Measurements from ENCODE around the gene GLI3. TPM values are rescaled to one million over a fixed set of nuclear protein-coding genes. Genes with fewer than 3 reads are reported as not detected.

Gene GLI3
- polyA plus RNA-seq (2011; rRNA removed) (0.12 TPM in 1 of 2 replicates, not detected in the other), polyA plus RNA-seq (2017; fragmentation: RNase III; extraction: RNeasy Plus Mini Kit Qiagen cat#74134 plus additional on column Dnase treatment) (0.04 to 0.24 TPM (median 0.09 TPM) in 3 replicates), polyA minus RNA-seq (2011; rRNA and poly(A)+ RNA removed) (not detected in 2 replicates)
- 0.04 TPM in 1 of 2 replicates, not detected in the other for polyA plus RNA-seq (2012; cell fraction: cytosol; rRNA removed)
- polyA plus RNA-seq (2012; cell fraction: nucleus; rRNA removed): 0.01 TPM in 1 of 2 replicates, not detected in the other

DNA sequence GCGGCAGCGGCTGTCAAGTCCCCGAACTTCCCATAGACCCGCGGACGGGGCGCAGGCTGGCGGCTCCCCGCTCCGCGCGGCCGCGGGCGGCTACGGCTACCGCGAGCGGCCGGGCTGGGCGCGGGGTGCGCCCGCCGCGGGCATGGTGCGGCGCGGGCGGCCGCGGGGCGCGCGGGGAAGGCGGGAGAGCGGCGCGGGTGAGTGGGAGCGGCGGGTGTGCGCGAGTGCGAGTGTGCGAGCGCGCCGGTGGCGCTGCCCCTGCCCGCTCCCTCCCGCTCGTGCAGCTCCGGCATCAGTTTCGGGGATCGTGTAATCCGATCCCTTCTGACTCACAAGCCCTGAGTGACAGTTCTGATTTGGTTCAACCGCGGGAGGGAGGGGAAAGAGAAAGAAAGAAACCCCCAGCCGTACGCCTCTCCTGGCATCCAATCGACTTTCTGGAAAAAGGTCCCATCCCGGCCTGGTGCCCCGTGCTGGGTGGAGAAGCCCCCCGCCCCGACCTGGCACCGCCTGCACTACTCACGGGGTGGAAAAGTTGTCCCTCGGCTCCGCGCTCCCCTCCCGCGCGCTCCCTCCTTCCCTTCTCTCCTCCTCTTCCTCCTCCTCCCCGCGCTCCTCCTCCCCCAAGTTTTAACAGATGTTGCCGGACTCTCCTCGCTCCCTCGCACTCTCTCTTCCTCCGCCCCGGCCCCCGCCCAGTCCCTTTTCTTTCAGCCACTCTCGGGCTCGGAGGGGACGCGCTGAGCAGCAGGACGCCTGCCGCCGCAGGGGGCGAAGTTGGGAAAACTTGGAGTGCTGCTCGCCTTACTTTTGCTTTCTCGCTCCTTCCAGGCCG lies at the start of gene GLI3:
GLI3 (minus strand) TSS at position 234 of the 835 bp plus-strand sequence. CDS start 13,956 bp downstream, outside the sequence.
- Histone ChIP-seq H3K27ac (peak within 1 kb of the TSS in 1 of 2 experiments; percentile 73; a peak in 3 of 6 replicates), H3K4me1 (no peaks in the 10 kb centered on the region), H3K9me3 (no peaks in the 10 kb centered on the region), H3K4me2 (peak within 1 kb of the TSS; percentile 84), H3K4me3 (peak within 1 kb of the TSS; percentile 58)
- POLR2A ChIA-PET: no interaction called here
- 1% methylated on average over 32 of the region's 92 CpGs for WGBS (ENCODE audit: missing lambda C conversion rate)
- no peak for FAIRE-seq
- ATAC-seq: peak; percentile 65 to 74
- DNase-seq (ENCODE audit: low read depth in 1 of 2, low spot score in 1 of 2): peak; percentile 13 to 60
- CTCF ChIA-PET: no interaction called here
- TF ChIP-seq EP300 (IDR thresholded peaks at IDR 0.05): no peak
- no peak for TF ChIP-seq JUNB (IDR thresholded peaks at IDR 0.05)
- no peak for TF ChIP-seq POLR2A (IDR thresholded peaks at IDR 0.05; ENCODE audit: low read length)
- TF ChIP-seq CBX2 (IDR thresholded peaks at IDR 0.05; ENCODE audit: borderline replicate concordance, low read depth): no peak

- no peaks in the 10 kb centered on the region for H3K9me3 ChIP-seq
- no peak overlapping the region for H3K4me2 ChIP-seq
- POLR2A ChIA-PET: no interaction called here
- no peak overlapping the region for H3K27ac ChIP-seq
- CTCF ChIA-PET: no interaction called here
- DNase-seq (ENCODE audit: low read depth in 1 of 2, low spot score in 1 of 2): no peak
- no peak for TF ChIP-seq EP300 (IDR thresholded peaks at IDR 0.05)
- TF ChIP-seq SMC3 (IDR thresholded peaks at IDR 0.05): no peak
- TF ChIP-seq, protein P1, sequence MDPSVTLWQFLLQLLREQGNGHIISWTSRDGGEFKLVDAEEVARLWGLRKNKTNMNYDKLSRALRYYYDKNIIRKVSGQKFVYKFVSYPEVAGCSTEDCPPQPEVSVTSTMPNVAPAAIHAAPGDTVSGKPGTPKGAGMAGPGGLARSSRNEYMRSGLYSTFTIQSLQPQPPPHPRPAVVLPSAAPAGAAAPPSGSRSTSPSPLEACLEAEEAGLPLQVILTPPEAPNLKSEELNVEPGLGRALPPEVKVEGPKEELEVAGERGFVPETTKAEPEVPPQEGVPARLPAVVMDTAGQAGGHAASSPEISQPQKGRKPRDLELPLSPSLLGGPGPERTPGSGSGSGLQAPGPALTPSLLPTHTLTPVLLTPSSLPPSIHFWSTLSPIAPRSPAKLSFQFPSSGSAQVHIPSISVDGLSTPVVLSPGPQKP (IDR thresholded peaks at IDR 0.05; ENCODE audit: low read depth, low read length): no peak
- no peak for TF ChIP-seq SREBF2 (IDR thresholded peaks at IDR 0.05)
- no peak for TF ChIP-seq HEYL (CRISPR knock-in tag; IDR thresholded peaks at IDR 0.05)
- TF ChIP-seq RCOR1 (IDR thresholded peaks at IDR 0.05; ENCODE audit: low read depth, low read length): no peak
- TF ChIP-seq BHLHE40 (IDR thresholded peaks at IDR 0.05; ENCODE audit: low read depth, low read length): no peak
- TF ChIP-seq HOXB5 (CRISPR knock-in tag; IDR thresholded peaks at IDR 0.05): no peak
- TF ChIP-seq ZNF302 (CRISPR knock-in tag; IDR thresholded peaks at IDR 0.05): no peak
- no peak for TF ChIP-seq FOSL2 (IDR thresholded peaks at IDR 0.05)
- TF ChIP-seq FOSL2 (CRISPR knock-in tag; IDR thresholded peaks at IDR 0.05): no peak
- no peak for TF ChIP-seq CEBPB (IDR thresholded peaks at IDR 0.05)
- no peak for TF ChIP-seq RAD21 (conservative IDR thresholded peaks at IDR 0.05 in 1 of 2, IDR thresholded peaks at IDR 0.05 in 1 of 2)
- no peak for TF ChIP-seq POLR2AphosphoS2 (conservative IDR thresholded peaks at IDR 0.05; ENCODE audit: low read length)
- TF ChIP-seq, protein P2, sequence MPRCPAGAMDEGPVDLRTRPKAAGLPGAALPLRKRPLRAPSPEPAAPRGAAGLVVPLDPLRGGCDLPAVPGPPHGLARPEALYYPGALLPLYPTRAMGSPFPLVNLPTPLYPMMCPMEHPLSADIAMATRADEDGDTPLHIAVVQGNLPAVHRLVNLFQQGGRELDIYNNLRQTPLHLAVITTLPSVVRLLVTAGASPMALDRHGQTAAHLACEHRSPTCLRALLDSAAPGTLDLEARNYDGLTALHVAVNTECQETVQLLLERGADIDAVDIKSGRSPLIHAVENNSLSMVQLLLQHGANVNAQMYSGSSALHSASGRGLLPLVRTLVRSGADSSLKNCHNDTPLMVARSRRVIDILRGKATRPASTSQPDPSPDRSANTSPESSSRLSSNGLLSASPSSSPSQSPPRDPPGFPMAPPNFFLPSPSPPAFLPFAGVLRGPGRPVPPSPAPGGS (IDR thresholded peaks at IDR 0.05): no peak
- no peak for TF ChIP-seq EHF (CRISPR knock-in tag; IDR thresholded peaks at IDR 0.05)
- TF ChIP-seq, protein P3, sequence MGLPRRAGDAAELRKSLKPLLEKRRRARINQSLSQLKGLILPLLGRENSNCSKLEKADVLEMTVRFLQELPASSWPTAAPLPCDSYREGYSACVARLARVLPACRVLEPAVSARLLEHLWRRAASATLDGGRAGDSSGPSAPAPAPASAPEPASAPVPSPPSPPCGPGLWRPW (IDR thresholded peaks at IDR 0.05): no peak
- TF ChIP-seq, protein P4, sequence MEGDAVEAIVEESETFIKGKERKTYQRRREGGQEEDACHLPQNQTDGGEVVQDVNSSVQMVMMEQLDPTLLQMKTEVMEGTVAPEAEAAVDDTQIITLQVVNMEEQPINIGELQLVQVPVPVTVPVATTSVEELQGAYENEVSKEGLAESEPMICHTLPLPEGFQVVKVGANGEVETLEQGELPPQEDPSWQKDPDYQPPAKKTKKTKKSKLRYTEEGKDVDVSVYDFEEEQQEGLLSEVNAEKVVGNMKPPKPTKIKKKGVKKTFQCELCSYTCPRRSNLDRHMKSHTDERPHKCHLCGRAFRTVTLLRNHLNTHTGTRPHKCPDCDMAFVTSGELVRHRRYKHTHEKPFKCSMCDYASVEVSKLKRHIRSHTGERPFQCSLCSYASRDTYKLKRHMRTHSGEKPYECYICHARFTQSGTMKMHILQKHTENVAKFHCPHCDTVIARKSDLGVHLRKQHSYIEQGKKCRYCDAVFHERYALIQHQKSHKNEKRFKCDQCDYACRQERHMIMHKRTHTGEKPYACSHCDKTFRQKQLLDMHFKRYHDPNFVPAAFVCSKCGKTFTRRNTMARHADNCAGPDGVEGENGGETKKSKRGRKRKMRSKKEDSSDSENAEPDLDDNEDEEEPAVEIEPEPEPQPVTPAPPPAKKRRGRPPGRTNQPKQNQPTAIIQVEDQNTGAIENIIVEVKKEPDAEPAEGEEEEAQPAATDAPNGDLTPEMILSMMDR (IDR thresholded peaks at IDR 0.05): no peak
- no peak for TF ChIP-seq RFX5 (IDR thresholded peaks at IDR 0.05)
- no peak for TF ChIP-seq HDAC2 (IDR thresholded peaks at IDR 0.05)
- ATAC-seq: no peak
- no peak overlapping the region for H3K4me3 ChIP-seq
- no peaks in the 10 kb centered on the region for H3K4me1 ChIP-seq
- no peak for FAIRE-seq
These were observed 48.4 kb upstream of the GLI3 start for GRCh38 chr7:42285383-42285824.
